ENCODE data around the gene GNA15.
"Not testable (repeated sequence)": the region's sequence is repeated elsewhere in the genome, so short reads cannot be mapped to it uniquely, and the experiment has no call there.

The GNA15 gene, protein sequence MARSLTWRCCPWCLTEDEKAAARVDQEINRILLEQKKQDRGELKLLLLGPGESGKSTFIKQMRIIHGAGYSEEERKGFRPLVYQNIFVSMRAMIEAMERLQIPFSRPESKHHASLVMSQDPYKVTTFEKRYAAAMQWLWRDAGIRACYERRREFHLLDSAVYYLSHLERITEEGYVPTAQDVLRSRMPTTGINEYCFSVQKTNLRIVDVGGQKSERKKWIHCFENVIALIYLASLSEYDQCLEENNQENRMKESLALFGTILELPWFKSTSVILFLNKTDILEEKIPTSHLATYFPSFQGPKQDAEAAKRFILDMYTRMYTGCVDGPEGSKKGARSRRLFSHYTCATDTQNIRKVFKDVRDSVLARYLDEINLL

DNA sequence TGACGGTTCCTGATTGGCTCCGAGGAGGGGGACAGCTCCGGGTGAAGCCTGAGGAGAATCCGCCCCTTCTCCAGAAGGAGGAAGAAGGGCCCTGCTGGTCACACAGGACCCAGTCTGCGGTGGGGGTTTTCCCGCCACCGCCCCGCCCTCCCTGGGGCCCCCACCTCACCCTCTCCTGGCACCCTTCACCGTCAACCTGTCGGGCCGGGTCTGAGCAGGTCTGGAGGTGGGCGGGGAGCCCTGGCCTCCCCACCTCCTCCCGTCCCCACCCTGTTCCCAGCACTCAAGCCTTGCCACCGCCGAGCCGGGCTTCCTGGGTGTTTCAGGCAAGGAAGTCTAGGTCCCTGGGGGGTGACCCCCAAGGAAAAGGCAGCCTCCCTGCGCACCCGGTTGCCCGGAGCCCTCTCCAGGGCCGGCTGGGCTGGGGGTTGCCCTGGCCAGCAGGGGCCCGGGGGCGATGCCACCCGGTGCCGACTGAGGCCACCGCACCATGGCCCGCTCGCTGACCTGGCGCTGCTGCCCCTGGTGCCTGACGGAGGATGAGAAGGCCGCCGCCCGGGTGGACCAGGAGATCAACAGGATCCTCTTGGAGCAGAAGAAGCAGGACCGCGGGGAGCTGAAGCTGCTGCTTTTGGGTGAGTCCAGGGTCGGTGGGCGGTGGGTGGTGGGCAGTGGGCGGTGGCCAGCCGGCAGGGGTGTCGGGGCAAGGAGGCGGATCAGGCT, at the start of gene GNA15:
Gene GNA15, plus strand, starts transcription at position 73 of the 723 bp plus-strand sequence. Its CDS starts 418 bp downstream, at position 491.
- no peak for DNase-seq

GRCh38 chr19:3087769-3088168, 48.1 kb upstream of the GNA15 start:
- DNase-seq = no peak

GRCh38 chr19:3089299-3089855, 46.5 kb upstream of the GNA15 start:
- not testable (repeated sequence) for DNase-seq

GRCh38 chr19:3094601-3095440, 41.0 kb upstream of the GNA15 start:
- no peak for DNase-seq

DNA sequence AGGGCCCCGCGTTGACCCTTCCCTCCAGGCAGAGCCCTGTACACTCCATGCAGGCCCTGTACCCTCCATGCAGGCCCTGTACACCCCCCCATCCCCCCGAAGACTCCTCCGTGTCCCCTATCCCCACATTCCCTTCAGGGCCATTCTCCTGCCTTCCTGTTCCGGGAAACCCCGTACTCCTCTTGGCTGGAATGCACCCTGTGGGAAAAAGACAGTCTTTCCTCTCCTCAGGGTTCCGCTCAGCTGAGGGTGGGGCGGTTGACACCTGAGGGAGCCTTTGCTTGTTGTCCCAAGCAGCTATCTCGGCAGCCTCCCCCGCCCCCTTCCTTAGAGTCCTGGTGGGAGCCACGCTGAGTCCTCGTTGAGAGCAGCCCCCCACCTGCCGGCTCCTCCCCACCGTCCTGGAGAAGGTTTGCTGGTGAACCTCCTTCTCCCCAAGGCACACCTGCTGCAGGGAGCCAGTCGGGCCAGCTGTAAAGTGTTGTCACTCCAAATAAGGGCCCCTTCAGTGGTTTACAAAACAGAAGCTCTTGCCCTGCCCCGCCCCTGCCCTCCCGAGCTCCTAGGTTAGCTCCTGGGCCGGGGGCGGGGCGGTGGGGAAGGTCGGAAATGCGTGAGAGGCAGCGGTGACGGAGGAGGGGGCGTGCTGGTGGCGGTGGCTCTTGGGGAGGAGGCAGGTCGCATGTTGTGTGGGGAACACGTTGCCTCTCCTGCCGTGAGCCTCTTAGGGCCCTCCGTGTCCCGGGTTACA, 40.2 kb upstream of the GNA15 start:
- no peak for DNase-seq

DNA sequence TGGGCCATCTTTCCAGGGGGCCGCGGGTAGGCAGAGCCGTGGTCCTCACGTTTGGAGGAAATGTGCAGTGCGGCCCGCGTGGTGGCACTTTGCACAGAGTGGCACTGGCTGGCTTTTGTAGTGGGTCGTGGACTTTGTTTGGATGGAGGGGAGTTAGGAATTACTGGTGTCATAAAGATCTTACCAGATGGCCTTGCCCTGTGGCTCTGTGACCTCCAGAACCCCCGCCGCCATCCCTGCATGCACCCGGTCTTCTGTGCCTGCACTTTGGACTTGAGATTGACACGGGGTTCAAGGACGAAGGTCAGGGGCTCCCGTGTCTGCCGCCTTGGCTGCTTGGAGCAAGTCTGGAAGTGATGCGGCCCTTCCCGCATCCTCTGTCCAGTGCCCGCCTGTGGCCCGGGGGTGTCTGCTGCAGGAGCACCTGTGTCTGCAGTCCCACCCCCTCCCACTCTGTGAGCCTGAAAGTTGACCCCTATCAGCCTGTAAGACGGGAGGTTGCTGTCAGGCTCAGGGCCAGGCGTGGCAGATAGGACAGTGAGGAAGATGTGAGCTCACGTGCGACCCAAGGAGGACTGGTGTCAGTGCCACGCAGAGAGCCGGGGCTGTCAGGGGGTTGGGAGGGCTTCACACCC, 39.4 kb upstream of the GNA15 start:
- no peak for DNase-seq

GRCh38 chr19:3096902-3097326, 38.9 kb upstream of the GNA15 start:
- DNase-seq = no peak

DNA sequence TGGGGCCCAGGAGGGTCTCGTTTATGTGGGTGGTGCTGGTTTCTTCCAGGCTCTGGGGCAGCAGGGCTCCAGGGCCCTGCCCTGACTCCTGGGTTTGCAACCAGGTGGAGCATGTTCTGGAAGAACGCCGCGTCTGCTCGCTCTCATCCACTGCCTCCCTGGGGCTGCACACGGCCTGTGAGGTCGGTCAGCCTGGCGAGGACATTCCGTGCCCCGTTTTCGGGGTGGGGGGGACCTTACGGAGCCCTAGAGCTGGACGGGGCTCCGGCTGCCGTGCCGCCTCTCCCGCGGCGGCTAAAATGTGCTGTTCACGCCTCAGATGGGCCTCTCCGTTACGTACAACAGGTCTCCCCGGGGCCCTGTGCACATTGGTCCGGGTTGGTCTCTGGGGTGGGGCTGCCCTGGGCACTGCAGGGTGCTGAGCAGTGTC, 38.4 kb upstream of the GNA15 start:
- DNase-seq = no peak

DNA sequence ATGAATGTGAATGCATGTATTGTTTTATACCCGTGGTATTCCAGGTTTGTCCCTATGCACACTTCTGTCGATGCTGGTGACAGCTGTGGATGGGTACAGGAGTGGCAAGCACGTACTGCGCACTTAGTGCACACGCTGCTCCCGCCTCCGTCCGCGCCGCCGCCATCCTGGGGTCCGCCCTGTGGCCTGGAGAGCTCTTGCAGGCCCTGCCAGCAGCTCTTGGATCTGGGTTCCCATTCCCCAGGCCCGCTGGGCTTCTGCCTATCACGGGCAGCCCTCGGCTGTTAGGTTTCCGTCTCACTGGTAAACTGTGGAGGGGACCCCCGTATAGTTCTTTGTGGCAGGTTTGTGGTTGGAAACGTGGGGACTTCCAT, 37.7 kb upstream of the GNA15 start:
- DNase-seq = no peak

- no peak for DNase-seq
These were observed 37.1 kb upstream of the GNA15 start for GRCh38 chr19:3098515-3099346.

DNA sequence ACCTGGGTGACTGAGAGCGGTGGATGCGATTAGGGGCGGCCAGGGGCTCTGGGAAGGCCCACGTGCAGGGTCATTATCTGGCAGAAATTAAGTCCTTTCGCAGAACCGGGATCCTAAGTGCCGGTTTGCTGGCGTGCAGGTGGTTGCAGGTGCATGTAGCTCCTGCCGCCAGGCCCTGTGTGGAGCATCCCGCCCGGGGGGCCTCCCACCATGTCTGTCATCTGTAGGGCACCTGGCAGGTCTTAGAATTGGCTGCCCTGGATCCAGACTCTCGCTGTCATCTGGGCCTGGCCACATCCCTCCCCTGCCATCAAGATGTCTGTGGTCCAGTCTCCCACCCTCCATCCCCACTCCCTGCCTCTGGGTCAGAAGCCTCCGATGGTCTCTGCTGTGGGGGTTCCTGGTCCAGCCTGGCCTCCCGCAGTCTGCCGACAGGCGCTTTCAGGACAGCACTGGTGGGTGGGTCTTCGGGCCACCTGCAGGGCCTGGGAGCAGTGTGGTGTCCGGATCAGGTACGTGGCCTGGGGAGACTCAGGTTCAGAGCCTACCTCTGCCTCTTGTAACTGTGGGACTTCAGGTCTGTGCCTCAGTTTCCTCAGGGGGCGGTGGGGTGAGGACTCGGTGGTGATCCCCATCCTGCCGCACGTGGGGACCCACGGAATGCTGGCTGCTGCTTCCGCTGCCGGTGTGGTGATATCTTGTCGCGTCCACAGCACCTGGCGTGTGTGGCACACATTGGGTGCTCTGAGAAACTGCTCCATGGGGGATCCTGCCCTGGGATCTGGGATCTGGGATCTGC, 36.3 kb upstream of the GNA15 start:
- DNase-seq = no peak

GRCh38 chr19:3100331-3100730, 35.5 kb upstream of the GNA15 start:
- DNase-seq = no peak

DNA sequence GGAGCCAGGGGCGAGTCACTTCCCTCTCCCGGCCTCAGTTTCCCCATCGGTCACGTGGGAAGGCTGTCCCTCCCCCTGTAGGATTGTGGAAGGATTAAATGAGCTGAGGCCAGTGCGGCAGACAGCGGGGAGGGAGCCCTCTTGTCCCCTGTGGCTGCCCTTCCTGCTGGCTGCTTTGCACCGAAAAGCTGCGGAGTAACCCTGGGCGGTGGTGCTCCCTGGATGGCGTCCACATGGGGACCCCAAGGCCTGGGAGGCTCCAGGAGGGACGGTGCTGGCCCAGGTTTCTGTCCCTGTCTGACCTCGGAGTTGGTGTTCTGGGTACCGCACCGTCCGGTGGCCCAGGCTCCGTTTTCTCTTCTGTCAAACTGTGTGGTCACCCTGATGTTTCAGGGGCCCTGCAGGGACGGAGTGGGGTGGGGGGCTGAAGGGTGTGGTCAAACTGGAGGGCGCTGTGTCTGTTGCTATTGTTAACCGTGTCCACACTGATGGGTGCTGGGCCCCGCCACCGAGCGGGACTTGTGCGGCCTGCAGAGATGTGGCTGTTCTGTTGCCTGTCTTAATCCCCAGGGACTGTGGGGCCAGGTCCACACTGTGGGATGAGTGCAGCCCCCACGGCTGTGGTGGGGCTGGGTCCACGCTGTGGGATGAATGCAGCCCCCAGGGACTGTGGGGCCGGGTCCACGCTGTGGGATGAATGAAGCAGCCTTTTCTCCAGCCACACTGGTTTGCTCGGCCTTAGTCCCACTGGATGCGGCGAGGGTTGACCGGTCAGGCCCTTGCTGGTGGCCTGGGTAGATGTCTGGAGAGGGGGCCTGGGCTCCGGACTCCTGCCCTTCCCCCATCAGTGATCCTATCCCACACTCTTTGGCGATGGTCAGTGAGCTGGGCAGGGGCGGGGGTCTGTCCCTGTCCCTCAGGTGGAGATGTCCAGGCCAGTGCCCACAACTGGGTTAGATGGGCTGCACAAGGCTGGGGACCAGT, 34.8 kb upstream of the GNA15 start:
- DNase-seq = no peak

- no peak for DNase-seq
These were observed 33.3 kb upstream of the GNA15 start for GRCh38 chr19:3102239-3103140.

DNA sequence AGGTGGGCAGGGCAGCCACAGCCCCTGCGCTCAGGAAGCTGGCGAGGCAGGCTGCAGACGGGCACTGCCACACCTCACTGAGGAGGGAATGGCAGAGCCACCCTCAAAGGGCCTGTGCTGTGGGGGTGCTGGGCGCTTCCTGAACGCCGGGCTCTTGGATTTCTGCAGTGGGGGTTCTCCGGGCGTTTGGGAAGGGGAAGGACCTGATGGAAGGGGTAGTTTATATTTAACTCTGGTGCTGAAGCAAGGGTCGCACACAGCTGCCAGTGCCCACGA, 31.2 kb upstream of the GNA15 start:
- DNase-seq = no peak

- DNase-seq = no peak
These were observed 30.0 kb upstream of the GNA15 start for GRCh38 chr19:3105641-3106508.
